ES-I3 (cell line): ENCODE results near the gene CAMK2G.
"Not testable (repeated sequence)": the region's sequence is repeated elsewhere in the genome, so short reads cannot be mapped to it uniquely, and the experiment has no call there.

Source experiments
- H3K36me3 ChIP-seq: 2 replicates; pipeline ENCODE4 v1.6.1; 2013; ENCODE audit warnings: mild to moderate bottlenecking, low read length, control low read depth, moderate library complexity; ENCODE audit not compliant: insufficient read depth
- H3K4me1 ChIP-seq: 2 replicates; pipeline ENCODE4 v1.6.1; 2013; ENCODE audit warnings: mild to moderate bottlenecking, control low read depth, low read length; ENCODE audit not compliant: insufficient read depth
- H3K9ac ChIP-seq: 2 replicates; pipeline ENCODE4 v1.6.1; 2013; ENCODE audit warnings: low read depth, mild to moderate bottlenecking, low read length, moderate library complexity
- H3K9me3 ChIP-seq: 2 replicates; pipeline ENCODE4 v1.6.1; 2013; ENCODE audit warnings: mild to moderate bottlenecking, low read length, moderate library complexity; ENCODE audit not compliant: control insufficient read depth, insufficient read depth

Gene CAMK2G

GRCh38 chr10:73874267-73875138 lies at the start of gene CAMK2G:
TSS of gene CAMK2G (minus strand) at chr10:73874555. CDS start at chr10:73874461, 94 bp downstream.
- Histone ChIP-seq H3K36me3 (no peaks in the 10 kb centered on the region; the same call in 1 of the 2 replicates), H3K4me1 (peaks cover 12% of the 10 kb centered on the region), H3K9ac (peak within 1 kb of the TSS; percentile 69), H3K9me3 (no peaks in the 10 kb centered on the region)

DNA sequence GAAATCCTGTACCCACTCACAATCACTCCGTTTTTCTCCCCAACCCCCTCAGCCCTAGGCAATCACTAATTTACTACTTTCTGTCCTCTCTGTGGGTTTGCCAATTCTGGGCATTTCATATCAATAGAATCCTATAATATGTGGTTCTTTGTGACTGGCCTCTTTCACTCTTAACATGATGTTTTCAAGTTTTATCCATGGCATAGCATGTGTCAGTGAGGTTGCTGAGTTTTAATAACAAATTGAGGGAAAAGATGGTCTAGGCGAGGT lies 48.4 kb upstream of the CAMK2G start:
- Histone ChIP-seq H3K9ac (no peak overlapping the region), H3K36me3 (no peaks in the 10 kb centered on the region), H3K9me3 (no peaks in the 10 kb centered on the region), H3K4me1 (peaks cover 21% of the 10 kb centered on the region)

- H3K4me1 ChIP-seq, result peaks cover 21% of the 10 kb centered on the region
Measured at GRCh38 chr10:73922007-73922863, 47.9 kb upstream of the CAMK2G start.

DNA sequence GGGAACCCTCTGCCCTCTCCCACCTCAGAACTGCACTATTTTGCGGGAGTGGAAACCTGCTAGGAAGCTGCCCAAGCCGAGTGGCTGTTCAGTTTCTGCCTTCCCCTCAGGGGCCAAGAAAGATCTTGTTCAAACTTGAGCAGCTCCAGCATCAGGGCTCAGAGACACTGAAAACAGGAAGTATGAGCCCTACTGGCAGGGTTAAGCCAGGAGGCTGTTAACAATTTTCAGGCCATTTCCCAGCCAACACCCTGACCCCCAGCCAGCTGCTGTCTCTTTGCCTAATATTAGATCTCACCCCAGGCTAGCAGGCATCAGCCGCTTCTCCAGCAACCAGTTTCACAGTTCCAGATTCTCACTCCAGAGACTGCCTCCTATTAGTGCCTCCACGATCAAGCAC lies 45.7 kb upstream of the CAMK2G start:
- H3K4me1 ChIP-seq, result peaks cover 21% of the 10 kb centered on the region
- H3K36me3 ChIP-seq, result no peaks in the 10 kb centered on the region
- no peaks in the 10 kb centered on the region for H3K9me3 ChIP-seq
- H3K9ac ChIP-seq, result no peak overlapping the region

More at GRCh38 chr10:73922007-73922863, 47.9 kb upstream of the CAMK2G start:
- Histone ChIP-seq H3K9me3 (no peaks in the 10 kb centered on the region), H3K36me3 (no peaks in the 10 kb centered on the region), H3K9ac (no peak overlapping the region)

DNA sequence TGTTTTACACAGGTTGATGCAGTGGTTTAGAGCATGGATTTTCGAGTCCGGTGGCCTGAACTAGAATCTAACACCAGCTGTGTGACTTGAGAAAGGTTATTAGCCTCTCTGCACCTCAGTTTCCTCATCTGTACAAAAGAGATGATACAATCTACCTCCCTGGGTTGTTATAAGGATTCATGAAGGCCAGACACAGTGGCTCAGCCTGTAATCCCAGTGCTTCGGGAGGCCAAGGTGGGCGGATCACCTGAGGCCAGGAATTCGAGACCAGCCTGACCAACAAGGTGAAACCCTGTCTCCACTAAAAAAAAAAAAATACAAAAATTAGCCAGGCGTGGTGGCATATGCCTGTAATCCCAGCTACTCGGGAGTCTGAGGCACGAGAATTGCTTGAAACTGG lies 45.1 kb upstream of the CAMK2G start:
- H3K9me3 ChIP-seq, H3K36me3 ChIP-seq, H3K9ac ChIP-seq: not testable (repeated sequence)
- peaks cover 22% of the 10 kb centered on the region for H3K4me1 ChIP-seq

DNA sequence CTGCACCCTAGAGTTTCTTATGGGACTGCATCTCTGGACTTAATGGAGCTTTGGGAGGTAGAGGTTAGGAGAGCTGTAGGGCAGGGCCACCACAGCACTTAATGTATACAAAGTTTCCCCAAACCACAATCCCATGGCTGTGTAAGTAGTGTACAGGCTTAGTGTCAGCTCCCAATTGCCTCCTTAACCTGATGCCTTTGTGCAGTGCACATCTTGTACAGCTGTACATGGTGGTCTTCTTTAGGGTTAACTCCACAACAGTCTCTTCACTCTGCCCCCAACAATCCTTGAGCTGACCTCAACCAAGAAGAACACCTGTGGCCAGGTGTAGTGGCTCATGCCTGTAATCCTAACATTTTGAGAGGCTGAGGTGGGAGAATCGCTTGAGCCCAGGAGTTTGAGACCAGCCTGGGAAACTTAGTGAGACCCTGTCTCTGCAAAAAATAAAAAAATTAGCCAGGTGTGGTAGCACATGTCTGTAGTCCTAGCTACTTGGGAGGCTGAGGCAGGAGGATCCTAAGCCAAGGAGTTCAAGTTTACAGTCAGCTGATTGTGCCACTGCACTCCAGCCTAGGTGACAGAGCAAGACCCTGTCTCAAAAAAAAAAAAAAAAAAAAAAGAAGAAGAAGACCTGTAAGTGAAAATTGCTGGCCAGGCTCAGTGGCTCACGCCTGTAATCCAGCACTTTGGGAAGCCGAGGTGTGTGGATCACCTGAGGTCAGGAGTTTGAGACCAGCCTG lies 43.4 kb upstream of the CAMK2G start:
- H3K36me3 ChIP-seq, result peaks cover 6% of the 10 kb centered on the region
- H3K4me1 ChIP-seq, result peaks cover 20% of the 10 kb centered on the region; the same call in 1 of the 2 replicates
- no peaks in the 10 kb centered on the region for H3K9me3 ChIP-seq
- no peak overlapping the region for H3K9ac ChIP-seq

- Histone ChIP-seq H3K9ac (no peak overlapping the region), H3K36me3 (peaks cover 6% of the 10 kb centered on the region), H3K4me1 (peaks cover 20% of the 10 kb centered on the region; the same call in 1 of the 2 replicates), H3K9me3 (no peaks in the 10 kb centered on the region)
Measured at GRCh38 chr10:73916761-73917470, 42.6 kb upstream of the CAMK2G start.

GRCh38 chr10:73915206-73915851 lies 41.0 kb upstream of the CAMK2G start:
- Histone ChIP-seq H3K9me3 (no peaks in the 10 kb centered on the region), H3K4me1 (peaks cover 20% of the 10 kb centered on the region; the same call in 1 of the 2 replicates), H3K36me3 (peaks cover 6% of the 10 kb centered on the region), H3K9ac (no peak overlapping the region)

- Histone ChIP-seq H3K4me1 (peaks cover 23% of the 10 kb centered on the region), H3K36me3 (peaks cover 6% of the 10 kb centered on the region), H3K9me3 (no peaks in the 10 kb centered on the region), H3K9ac (0 out of 2 replicates have a peak overlapping the region, but pooled peaks have one; percentile 4)
Measured at GRCh38 chr10:73914036-73914435, 39.7 kb upstream of the CAMK2G start.

GRCh38 chr10:73911553-73912004 lies 37.2 kb upstream of the CAMK2G start:
- no peaks in the 10 kb centered on the region for H3K9me3 ChIP-seq
- peaks cover 6% of the 10 kb centered on the region for H3K36me3 ChIP-seq
- peak overlapping the region; percentile 70 for H3K9ac ChIP-seq
- peaks cover 38% of the 10 kb centered on the region for H3K4me1 ChIP-seq

DNA sequence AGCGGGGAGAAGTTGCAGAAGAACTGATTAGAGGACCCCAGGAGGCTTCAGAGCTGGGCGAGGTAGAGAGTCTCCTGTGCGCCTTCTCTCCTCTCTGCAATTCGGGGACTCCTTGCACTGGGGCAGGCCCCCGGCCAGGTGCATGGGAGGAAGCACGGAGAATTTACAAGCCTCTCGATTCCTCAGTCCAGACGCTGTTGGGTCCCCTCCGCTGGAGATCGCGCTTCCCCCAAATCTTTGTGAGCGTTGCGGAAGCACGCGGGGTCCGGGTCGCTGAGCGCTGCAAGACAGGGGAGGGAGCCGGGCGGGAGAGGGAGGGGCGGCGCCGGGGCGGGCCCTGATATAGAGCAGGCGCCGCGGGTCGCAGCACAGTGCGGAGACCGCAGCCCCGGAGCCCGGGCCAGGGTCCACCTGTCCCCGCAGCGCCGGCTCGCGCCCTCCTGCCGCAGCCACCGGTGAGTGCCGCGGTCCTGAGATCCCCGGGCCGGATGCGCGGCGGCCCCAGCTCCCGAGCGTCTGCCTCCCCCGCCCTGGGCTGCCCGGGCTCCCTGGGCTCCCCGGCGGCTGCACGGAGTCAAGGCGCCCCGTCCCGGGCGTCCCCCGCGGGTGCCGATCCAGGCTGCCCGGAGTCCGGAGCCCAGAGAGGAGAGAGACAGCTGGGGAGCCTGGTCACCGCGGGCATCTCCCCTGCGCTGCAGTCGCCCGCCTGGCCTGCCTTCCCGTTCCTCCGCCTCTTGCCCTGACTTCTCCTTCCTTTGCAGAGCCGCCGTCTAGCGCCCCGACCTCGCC lies 36.6 kb upstream of the CAMK2G start, which contains the start of gene PLAU:
PLAU (plus strand) TSS at position 369 of the 789 bp plus-strand sequence. CDS start 424 bp downstream, outside the sequence.
- Histone ChIP-seq H3K9ac (peak within 1 kb of the TSS; percentile 70), H3K36me3 (peaks cover 6% of the 10 kb centered on the region), H3K4me1 (peaks cover 43% of the 10 kb centered on the region), H3K9me3 (no peaks in the 10 kb centered on the region)

DNA sequence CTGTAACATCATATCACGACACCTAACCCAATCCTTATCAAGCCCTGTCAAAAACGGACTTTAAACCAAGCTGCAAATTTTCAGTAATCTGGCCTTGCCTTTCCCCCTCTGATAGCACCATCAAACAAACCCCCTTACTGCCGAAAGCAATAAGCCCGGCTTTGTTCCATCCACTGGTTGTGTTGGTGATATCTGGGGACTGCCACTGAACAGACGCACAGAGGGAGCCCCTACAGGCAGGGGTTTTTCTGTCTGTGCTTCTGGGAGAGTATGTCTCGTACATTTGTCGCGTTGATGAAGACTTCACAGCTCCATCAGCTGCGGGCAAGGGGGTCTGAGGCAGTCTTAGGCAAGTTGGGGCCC lies 36.0 kb upstream of the CAMK2G start:
- peak overlapping the region; percentile 70 for H3K9ac ChIP-seq
- H3K36me3 ChIP-seq, result peaks cover 6% of the 10 kb centered on the region
- H3K4me1 ChIP-seq, result peaks cover 48% of the 10 kb centered on the region

More for the DNA sequence above, 36.0 kb upstream of the CAMK2G start:
- H3K9me3 ChIP-seq, result no peaks in the 10 kb centered on the region
